Activated T-cell treated with anti-CD3 and anti-CD28 coated beads for 48 hours (primary cell): ENCODE results near the gene POLR3B.

ENCODE experiments used
- DNase-seq: peaks from one replicate; pipeline ENCODE4 v3.0.0-alpha.2; 2020; ENCODE audit warnings: low read depth

Gene POLR3B

DNA sequence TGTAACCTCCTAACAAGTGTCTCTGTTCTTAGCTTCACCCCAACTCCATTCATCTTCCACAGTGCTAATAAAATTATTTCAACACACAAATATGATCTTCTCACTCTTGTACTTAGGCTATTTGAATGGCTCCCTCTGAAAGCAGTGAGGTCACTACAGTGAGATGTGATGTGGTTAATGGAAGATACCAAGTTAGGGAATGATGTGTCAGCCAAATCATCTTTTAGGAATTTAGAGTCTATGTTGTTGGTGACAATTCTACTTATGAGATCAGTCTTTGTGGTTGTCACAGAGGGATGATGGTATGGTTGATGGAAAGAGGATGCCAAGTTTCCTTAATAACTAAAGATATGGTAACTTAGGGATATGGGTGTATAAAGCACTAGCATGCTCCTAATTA is 57.6 kb downstream of the POLR3B start:
- no peak for DNase-seq

DNA sequence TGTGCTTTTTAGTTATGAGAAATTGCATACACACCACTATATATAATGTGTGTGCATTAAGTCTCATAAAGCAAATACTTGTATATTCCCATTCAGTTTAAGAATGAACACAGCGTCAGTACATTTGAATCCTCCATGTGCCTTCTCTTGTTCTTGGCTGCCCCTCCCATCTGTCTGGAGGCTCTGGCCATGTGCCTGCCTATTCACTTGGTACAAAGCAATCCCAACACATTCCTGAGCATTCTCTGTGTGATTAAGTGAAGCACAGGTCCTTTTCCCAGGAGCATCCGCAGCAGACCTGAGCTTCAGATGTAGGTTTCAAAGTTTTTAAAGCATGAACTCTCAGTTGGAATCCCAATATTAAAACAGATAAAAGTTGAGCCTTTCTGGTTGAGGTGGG is 58.7 kb downstream of the POLR3B start:
- no peak for DNase-seq

DNA sequence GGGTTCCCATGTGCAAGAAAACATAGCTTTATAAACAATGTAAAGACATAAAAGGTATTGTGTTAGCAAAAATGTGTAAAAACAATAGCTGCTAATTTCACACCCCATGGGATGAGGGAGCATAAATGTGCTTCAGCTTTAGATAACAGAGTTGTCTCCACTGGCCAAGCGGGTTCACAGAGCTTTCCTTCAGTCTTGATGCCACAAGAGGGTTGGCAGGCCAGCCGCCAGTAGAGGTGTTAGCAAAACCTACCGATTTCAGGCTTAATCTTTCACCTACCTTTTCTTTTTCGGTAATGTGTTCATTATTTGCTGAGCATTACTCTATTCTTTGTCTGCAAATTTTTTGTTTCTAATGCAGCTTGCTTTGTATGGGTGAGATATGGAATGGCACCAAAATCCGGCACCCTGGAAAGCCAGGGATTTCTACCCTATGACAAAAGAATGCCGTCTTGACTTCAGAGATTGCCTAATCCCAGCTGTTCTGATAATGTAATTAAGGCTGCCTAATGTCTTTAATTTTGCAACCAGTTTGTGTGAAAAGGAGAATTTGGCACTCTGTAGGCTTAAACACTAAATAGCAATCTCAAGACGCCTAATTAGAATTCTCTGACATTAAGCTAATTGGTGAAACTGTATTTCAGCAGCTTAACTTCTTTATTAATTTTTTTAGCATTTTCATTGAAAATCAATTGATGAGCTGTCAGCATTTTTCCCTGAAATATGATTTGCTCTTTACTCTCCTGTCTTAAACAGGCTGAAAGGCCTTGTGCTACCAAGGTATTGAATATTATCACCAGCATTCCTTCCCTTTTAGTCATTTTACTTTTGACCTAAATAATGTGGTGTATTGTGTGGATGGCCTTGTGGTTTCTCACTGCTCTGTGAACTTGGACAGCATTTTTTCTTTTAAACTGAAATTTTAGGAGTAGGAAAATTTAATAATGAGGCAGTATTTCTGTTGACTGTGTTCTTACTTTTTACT is 60.7 kb downstream of the POLR3B start:
- no peak for DNase-seq

DNA sequence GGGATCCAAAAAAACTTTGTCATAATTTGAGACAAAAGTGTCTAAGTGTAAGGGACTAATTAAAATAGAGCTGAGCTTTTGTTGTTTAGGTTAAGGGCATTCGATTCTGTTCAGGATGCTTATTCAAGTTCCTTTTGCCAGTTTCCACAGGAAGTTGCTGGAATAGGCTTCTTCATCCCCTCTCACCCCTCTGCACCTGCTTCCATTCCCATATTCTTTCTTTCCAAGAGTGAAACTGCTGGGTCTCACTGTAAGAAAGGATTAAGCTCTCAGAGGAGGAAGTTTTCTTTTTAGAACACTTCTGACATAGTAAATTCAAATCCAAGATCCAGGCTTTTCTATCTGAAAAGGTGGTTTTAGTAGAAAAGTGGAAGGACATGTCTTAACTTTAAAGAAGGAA is 61.4 kb downstream of the POLR3B start:
- DNase-seq = no peak

DNA sequence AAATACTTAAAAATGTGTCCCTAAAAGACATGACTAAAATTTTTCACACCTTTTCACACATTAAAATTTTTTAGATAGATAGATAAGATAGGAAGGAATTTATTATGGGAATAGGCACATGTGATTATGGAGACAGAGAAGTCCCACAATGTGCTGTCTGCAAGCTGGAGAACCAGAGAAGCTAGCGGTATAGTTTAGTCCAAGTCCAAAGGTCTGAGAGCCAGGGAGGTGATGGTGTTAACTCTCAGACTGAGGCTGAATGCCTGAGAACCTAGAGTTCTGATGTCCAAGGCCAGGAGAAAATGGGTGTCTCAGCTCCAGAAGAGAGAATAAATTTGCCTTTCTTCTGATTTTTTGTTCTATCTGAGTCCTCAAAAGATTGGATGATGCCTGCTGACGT is 65.7 kb downstream of the POLR3B start:
- no peak for DNase-seq

DNA sequence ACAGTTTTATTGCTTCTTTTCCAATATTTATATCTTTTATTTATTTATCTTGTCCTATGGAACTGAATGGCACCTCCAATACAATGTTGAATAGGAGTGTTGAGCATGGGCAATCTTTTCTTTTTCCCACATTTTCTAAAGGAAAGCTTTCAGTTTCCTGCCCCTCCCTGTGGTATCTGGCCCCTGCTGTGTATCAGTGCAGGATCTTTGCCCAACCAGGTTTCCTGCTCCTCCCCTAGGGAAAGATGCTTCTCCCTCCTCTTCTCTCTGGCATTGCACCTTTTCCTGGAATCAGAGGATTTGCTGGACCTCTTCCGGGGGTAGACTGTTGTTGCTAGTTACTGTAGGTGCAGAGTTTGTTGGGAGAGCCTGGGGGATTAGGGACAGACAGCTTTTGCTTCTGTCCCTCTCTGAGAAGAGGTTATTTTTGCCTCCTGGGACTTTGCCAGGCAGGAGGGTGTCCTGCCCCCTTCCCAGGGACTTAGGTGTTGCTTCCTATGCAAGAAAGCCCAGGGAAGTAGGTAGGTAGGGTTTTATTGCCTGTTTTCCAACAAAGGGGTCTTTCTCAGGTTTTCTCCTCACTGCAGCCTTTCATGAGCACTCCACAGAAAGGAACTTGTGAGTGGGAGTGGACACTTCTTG is 67.6 kb downstream of the POLR3B start:
- DNase-seq = no peak

DNA sequence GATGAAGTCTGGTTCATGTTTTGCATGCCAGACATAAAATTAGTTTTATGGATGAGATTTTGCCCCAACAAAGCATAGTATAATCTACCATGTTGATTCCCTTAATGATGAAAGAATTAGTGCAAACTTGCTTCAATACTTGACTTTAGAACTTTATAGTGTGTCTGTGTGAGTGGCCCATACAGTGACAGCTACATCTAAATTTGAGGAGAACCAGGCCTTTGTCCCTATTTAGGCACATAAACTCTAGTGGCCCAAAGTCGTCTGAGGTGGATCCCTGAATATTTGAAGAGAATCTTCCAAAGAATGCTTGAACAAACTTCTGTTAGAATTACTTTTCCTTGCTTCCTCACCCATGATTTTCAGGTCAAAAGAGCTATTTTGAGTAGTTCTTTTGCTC is 70.4 kb downstream of the POLR3B start:
- DNase-seq = no peak

DNA sequence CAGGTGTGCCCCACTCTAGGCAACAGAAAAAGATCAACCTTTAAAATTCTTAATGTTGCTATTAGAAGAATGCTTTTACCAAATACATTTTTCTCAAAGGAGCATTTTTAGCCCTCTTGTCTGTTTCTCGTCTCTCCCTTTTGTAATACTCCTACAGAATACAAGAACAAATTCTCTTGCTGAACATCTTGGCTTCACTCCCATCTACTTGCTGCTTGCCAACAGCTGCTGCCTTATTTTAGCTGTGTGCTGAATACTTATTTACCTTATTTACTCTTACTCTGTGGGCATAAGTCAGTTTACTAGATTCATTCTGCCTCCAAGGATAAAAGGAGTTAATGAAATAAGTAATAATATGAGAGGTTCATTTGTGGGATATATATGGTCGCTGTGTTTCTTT is 70.8 kb downstream of the POLR3B start:
- DNase-seq = no peak

DNA sequence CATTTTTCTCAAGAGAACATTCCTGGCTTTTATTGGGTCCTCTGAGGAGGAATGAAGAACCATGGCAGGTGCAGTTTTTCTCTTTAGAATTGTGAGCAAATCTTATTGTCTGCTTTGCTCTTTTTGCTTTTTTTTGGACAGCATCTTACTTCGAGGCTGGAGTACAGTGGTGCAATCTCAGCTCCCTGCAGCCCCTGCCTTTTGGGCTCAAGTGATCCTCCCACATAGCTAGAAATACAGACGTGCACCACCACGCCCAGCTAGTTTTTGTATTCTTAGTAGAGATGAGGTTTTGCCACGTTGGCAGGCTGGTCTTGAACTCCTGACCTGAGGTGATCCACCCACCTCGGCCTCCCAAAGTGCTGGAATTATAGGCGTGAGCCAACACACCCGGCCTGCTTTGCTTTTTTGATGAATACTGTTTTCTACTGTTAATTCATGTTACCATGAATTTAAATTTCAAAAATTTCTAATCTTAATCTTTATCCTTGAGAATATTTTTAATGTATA is 71.5 kb downstream of the POLR3B start:
- no peak for DNase-seq

DNA sequence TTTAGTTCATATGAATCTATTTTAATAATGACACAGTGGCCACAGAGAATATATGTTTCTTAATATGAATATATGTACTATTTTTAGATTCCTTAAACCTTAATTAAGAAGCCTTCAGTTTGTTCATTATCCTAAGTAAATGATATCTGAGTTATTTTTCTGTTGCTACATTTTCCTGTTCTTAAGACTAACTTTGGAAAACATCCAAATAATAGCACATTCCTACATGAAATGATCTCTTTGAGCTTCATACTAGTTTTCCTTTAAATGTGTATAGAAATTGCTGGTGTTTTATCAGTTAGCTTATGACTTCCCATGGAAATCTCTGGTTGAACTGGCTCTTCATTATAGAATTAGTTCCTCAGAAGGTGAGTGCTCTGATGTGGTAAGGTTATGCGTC is 72.1 kb downstream of the POLR3B start:
- no peak for DNase-seq

DNA sequence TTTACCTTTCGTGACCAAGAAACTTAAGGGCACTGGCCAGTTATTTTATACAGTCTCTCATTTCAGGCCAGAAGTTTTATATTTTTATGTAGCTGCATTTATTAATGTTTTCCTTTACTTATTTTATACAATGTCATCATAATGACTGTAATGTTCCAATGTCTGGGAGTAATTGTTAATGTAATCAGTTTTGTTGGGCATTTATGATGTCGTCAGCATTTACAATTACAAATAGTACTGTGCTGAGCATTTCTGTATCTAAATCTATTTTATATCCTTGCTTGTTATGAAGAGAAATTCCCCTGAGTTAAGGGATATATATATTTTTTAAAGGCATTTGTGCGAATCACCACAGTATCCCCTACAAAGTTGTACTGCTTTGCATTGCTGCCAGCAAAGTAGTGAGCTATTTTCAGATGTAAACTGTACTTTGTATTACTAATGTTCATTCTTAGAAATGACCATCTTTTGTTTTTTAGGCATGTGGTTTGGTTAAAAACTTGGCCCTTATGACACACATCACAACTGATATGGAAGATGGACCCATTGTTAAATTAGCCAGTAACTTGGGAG is 74.4 kb downstream of the POLR3B start:
- no peak for DNase-seq

DNA sequence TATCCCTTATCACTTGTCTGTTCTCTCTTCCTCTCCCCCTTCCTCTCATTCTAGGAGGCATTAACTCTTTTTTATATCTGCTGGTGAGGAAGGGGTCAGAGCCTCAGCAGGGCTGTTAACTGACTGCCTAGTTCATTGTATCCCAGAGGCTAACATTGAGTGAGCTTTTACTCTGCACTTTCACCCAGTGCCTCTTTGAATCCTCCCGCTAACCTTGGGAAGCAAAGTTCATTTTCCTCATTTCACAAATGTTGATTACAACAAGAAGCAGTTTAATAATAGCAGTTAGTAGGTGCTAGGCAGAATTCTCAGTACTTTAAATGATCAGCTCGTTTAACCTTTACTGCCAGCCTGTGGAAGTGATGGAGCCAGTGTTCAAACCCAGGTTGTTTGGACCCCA is 75.5 kb downstream of the POLR3B start:
- no peak for DNase-seq

DNA sequence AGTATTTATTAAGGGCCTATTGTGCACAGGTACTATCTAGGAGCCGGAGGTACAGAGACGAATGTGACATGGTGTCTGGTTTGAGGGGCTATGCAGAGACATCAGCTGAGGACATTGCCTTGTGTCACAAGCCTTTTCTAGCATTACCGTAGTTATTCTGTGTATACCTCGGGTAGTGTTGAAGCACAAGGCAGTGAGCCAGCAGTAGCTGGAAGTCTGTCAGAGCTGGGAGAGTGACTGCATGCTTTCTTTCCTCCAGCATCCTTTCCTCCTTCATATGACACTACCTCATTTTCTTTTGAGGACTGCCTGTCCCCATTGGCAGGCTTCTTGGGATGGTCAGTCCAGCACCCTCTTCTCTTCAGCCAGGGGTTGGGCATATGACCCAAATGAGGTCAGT is 77.0 kb downstream of the POLR3B start:
- DNase-seq = no peak

DNA sequence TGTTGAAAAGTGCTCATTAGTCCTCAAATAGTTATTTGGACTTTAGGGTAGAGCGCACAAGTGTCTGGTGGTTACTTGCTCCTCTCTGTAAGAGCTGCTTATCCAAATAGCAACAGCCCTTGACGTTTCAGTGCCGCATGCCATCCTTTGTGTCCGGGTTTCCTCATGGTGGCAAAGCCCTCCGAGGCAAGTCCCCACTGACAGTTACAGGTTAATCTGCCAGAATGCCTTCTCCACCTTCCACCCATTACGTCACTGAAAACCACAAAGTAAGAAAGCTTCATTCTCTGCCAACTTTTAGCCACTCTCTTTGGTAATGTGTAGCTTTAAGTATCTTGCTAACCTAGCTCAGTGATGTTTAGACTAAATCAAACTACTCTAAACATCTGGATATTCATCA is 78.6 kb downstream of the POLR3B start:
- no peak for DNase-seq

DNA sequence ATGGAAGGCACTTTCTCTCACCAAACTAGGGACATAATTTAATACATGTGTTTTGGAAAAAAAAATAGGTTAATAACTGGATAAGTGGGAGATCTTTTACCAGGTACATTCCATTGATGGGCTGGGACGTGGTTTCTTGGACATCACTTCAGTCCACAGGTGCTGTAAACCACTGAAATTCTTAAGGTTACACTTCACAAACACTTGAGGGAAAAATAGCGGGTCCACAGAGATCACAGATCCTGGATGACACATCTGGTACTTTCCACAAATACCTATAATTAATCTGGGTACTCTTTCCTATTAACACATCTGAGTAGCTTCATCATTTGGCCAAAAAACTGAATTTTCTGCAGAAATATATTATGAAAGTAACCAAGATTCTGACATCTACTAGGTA is 85.0 kb downstream of the POLR3B start:
- DNase-seq = no peak

DNA sequence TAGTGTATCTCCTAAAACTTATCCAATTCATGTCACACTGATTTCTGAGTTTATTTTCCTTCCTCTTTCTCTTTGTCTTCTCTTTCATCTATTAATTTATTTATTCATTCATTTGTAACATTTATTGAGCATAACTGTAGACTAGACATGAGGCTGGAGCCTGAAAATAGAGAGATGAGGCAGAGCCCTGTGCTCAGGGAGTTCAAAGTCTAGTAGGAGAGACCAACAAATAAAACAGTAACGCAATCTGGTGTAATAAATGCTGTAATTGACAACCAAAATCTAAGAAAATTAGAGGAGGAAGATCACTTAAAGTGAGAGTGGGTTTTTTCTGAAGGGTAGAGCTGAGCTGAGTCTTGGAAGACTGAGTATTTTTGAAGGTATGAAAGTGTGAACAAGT is 87.5 kb downstream of the POLR3B start:
- no peak for DNase-seq

DNA sequence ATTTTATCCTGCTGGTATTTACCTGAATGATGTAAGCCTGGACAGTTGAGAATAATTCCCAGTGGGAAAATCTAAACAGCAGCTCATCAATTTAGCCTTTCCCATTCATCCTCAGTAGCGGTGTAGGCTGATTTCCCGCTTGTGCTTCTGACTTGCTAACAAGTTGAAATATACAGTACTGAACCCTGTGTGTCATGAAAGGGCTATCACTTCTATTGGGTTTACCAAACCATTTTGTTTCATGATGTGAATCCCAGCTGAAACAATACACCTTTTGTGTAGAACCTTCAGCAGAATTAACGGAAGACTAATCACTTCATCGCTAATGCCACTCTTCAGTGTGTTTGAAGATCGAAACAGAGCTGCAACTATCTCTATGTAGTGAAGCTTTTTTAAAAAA is 88.4 kb downstream of the POLR3B start:
- DNase-seq = no peak

DNA sequence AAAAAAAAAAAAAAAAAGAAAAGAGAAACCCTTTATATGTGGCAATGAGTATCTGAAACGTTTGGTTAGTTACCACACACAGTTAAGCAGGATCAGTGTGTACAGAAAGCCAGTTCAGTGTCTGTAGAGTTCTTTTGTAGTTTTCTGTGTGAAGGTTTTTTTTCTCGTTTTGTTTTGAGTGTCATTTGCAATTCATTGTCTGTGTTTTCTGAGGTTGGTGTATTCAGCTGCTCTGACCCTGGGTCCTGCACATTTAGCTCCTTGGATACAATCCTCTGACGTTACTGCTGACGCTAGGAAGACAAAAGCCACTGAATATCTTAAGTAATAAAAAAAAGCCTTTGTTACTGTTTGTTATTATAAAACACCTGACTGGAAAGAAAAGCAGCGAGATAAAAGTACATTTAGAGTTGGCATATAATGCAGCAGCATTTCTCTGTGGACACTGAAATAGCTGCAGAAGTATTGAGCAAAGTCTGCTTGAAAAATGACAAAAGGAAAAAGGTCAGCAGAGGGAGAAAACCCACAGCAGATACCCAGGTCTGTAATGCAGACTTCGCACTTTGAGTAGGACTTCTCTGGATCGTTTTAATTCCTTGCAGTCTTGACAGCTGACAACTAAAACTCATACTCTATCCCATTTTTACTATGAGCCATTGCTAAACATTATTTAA is 89.0 kb downstream of the POLR3B start:
- DNase-seq = no peak

DNA sequence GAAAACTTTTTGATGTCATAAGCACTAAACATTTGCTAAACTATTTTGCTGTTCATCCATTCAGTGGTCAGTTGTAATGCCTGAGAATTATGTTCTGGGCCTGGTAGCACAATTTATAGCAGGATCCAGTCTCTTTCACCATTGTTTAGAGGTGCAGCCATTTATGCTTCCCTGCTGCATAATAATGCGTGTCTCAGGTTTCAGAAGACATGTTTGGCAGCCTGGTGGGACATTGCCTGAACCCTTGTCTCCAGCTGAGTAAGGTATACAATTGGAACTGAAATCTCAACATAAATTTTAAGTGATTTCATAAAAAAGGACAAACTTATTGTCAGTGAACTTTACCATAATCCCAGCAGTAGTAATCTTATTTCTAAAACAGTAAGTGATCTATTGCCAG is 94.8 kb downstream of the POLR3B start:
- DNase-seq = no peak

DNA sequence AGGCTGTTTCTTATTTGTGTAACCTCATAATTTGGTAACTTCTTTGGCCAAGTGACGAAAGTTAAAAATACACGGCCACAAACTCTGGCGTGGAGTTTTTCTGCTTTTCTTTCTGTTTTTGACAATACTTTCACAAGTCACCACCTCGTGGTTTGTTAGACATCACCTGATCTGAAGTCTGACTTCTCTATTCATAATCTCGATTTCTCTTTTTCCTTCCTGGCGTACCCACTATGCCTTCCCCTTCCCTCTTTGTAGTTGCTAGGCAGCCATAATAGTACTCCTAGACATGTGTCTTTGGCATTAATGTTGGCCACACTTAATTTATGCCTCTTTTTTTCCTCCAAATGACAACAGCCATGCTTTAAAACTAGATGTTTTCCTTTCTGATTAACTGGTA is 97.6 kb downstream of the POLR3B start:
- DNase-seq = no peak

DNA sequence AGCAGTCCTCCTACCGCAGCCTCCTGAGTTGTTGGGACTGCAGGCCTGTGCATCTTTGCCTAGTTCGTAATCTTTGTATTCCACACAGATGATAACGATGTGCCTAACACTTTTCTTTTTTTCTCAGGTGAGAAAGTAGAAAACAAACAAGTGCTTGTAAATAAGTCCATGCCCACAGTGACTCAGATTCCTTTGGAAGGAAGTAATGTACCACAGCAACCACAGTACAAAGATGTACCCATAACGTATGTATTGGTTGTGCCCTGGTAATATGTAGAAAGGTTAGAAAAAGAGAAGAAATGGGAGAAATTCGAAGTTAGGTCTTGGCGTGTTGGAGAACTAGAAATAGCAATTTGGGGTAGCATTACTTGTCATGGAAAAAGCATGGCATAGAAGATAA is 101.6 kb downstream of the POLR3B start:
- no peak for DNase-seq

DNA sequence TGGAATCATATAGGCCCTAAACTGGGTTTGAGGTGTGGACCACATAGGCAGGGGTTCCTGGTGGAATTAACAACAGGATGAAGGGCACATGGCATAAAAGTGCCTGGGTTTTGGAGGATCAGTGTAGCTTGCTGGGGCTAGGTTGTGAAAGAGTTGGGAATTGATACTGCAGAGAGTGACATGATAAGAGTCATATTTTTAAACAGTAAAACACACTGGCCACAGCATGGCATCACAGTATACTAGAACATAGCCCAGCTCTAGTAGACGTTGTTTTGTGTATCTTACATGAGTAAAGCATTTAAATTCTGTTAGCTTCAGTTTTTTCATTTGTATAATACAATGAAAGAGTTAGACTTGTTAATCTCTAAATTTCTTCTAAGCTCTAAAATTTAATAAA is 102.0 kb downstream of the POLR3B start:
- DNase-seq = no peak

DNA sequence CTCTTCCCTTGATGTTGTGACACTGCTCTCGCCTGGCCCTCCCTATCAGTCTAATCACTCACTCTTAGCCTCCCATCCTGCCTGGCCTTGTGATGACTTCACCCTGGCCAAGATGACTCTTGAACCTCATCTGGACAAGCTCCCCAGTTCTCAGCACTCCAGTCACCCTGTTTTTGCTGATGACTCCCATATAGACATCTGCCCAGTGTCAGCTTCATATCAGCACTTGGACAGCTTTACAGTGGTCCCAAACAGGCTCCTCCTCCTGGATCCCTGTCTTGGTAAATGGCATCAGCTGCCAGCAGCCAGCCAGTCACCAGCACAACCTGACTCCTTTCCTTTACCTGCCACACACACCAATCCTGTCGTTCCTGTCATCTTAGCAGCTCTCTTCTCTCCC is 104.2 kb downstream of the POLR3B start:
- DNase-seq = no peak
